A375 (cell line): ENCODE measurements around the gene CD8B2. TPM values are rescaled to one million over a fixed set of nuclear protein-coding genes. Genes with fewer than 3 reads are reported as not detected.

Experiments used
- total RNA-seq: library from RNA; depleted of rRNA; stranded (reverse); fragments of >200 nt; shearing (Covaris generic); gene quantifications from 2 replicates; pipeline ENCODE4 v1.2.3, GENCODE V29; 2014; rRNA removed

Gene CD8B2
- total RNA-seq: not detected in 2 replicates

GRCh38 chr2:106486551-106487385, at the start of gene CD8B2:
Gene CD8B2, plus strand, starts transcription at chr2:106487364. Its CDS starts 63 bp downstream, at chr2:106487427.

GRCh38 chr2:106468107-106468506, 19.1 kb upstream of the CD8B2 start, which contains the start of gene RGPD3:
Gene RGPD3, minus strand, starts transcription at chr2:106468413. Its CDS starts 125 bp downstream, at chr2:106468288.

Other genes starting within 250 kb of the CD8B2 start
- 0.08 TPM in 1 of 2 replicates, not detected in the other for gene RGPD3, start 19.0 kb upstream of the CD8B2 start, total RNA-seq